Gastrocnemius medialis (tissue), 4 donors: ENCODE measurements around the gene GSX2.

ENCODE experiments used
- POLR2A ChIP-seq, 2 donors: fragments of 450-650 bp; IDR thresholded peaks; one replicate each; pipeline ENCODE4 v1.6.1; 2017; ENCODE audit warnings: antibody characterized with exemption in 2 of 2, mild to moderate bottlenecking in 2 of 2, moderate library complexity in 2 of 2
- TF ChIP-seq, protein P1 (sequence below), 5 experiments: fragments of 450-650 bp in 3 of 5; fragments of 200-600 bp in 2 of 5; sonication (generic) in 2 of 5; IDR thresholded peaks in 4 of 5; conservative IDR thresholded peaks in 1 of 5; 1 replicate in 4 of 5; 2 replicates in 1 of 5; pipeline ENCODE4 v1.5.1; 2016 to 2019; ENCODE audit warnings: antibody characterized with exemption in 5 of 5, mild to moderate bottlenecking in 3 of 5, moderate library complexity in 3 of 5

DNA sequence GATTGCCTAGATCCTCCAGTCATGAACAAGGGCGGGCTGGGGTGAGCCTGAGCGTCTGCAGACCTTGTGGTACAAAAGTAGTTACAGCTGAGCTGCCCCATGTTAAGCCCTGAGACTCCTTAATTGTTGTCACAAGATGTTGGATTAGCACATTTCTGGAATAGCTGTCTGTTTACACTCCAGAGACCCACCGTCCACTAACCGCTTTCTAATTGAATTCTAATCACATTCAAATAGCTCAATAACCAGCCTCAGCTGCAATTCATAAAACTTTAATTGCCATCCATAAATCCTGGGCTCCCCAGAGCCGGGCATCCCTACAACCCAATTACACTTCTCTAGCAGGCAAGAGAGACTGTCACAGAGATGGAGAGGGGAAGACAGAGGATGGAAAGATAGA is 1.6 kb upstream of the GSX2 start:
- TF ChIP-seq, protein P1, sequence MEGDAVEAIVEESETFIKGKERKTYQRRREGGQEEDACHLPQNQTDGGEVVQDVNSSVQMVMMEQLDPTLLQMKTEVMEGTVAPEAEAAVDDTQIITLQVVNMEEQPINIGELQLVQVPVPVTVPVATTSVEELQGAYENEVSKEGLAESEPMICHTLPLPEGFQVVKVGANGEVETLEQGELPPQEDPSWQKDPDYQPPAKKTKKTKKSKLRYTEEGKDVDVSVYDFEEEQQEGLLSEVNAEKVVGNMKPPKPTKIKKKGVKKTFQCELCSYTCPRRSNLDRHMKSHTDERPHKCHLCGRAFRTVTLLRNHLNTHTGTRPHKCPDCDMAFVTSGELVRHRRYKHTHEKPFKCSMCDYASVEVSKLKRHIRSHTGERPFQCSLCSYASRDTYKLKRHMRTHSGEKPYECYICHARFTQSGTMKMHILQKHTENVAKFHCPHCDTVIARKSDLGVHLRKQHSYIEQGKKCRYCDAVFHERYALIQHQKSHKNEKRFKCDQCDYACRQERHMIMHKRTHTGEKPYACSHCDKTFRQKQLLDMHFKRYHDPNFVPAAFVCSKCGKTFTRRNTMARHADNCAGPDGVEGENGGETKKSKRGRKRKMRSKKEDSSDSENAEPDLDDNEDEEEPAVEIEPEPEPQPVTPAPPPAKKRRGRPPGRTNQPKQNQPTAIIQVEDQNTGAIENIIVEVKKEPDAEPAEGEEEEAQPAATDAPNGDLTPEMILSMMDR (IDR thresholded peaks at IDR 0.05 in 4 of 5, conservative IDR thresholded peaks at IDR 0.05 in 1 of 5), result no peak
- TF ChIP-seq POLR2A (IDR thresholded peaks at IDR 0.05), result no peak
